Activated CD8-positive, alpha-beta memory T cell treated with anti-CD3 and anti-CD28 coated beads for 4 hours (primary cell): ENCODE measurements around the gene SLC38A2.

ENCODE experiments used
- DNase-seq, 2 donors: peaks; one replicate each; pipeline ENCODE4 v3.0.0-alpha.2; 2020; ENCODE audit warnings: low read depth in 2 of 2

SLC38A2 gene

DNA sequence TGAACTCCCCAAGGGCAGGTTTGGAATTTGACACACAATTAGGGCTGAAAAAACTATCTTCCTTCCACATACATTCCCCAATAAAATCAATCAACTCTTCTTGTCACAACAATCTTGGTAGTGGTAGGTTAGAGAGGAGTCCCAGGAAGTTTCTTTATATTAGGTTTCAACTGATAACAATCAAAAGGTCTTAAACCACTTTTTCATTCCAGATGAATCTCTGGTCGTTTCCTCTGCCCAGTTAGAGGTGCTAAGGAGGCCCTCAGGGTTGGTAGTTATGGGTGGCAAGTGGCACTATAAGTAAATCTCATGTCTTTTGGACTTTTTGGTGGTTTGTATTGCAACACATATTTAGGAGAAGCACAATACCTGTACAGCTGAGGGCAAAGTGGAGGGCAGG lies 1.7 kb upstream of the SLC38A2 start:
- DNase-seq: no peak

DNA sequence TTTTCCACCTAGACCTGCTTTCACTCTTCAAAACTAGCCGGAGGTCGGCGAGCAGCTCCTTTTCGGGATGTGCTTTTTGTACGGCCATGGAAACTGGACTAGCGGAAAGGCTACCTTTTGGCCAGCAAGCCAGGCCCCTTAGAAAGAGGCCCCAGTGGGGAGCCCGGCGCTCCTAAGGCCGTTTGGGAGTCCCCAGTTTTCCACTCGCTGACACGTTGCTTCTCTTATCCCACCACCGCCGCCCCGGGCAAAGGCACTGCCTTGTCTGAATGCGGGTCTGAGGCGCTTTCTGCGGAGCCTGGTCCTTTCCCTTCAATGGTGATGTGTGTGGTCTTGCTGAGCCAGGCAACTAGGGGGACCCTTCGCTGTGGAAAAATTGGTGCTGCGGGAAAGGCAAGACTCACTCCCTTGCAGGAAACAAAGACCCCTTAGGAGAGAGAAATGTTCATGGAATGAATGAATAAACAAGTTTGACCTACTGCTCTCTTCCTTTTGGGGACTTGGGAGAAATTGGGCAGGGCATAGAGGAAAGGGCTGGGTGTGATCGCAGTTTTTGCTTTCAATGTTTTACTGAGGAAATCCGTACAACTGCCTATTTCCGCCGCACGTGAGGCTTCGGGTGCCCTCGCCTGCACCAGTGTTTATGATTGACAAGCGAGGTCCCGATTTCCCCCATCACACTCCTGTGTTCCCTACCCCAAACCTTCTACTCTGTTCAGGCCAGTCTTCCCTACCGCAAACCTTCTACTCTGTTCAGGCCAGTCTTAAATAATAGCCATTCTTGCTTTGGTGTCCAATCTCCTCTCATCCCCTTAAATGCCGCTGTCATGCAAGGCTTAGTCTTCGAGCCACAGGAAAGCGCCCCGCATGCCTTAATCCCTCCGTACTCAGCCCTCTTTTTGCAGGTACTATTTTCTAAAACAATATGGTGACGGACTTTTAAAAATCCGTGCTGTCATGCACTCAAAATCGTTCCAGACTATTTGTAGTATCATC lies 1.0 kb upstream of the SLC38A2 start:
- DNase-seq: no peak

DNA sequence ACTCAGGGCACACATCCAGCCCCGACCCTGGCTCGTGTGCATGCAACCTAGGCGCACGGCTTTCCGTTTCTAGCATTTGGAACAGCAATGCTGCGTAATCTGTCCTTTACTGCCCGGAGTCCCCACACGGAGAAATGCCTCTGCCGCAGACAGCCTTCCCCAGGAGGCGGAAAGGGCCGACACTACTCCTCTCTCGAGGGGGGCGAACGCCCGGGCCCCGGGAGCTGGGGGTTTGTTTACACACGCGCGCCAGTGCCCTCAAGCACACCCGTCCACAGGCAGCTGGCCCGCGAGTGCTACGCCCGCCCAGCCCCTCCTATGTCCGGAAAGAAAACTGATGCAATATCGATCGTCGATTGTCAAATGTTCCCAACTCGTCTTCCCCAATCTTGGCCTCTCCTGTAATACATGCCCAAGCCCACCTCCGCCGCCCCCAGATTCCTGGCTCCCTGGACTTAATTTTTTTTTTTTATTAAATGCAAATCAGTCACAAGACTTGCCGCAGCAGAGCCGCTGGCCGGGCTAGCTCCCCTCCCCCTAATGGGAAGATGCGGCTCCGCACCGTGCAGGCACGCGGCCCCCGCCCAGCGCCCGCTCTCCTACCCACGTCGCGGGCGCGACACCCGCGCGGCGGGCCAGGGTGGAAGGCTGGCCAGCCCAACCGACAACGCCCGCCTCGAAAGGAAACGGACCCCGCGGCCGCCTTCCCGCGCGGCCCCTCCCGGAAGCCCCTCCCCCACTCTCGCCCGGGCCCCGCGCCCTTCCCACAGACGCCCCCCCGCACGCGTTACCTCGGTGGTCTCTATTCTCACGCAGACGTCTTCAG lies 642 bp downstream of the SLC38A2 start:
- peak; percentile 26 to 33 for DNase-seq

DNA sequence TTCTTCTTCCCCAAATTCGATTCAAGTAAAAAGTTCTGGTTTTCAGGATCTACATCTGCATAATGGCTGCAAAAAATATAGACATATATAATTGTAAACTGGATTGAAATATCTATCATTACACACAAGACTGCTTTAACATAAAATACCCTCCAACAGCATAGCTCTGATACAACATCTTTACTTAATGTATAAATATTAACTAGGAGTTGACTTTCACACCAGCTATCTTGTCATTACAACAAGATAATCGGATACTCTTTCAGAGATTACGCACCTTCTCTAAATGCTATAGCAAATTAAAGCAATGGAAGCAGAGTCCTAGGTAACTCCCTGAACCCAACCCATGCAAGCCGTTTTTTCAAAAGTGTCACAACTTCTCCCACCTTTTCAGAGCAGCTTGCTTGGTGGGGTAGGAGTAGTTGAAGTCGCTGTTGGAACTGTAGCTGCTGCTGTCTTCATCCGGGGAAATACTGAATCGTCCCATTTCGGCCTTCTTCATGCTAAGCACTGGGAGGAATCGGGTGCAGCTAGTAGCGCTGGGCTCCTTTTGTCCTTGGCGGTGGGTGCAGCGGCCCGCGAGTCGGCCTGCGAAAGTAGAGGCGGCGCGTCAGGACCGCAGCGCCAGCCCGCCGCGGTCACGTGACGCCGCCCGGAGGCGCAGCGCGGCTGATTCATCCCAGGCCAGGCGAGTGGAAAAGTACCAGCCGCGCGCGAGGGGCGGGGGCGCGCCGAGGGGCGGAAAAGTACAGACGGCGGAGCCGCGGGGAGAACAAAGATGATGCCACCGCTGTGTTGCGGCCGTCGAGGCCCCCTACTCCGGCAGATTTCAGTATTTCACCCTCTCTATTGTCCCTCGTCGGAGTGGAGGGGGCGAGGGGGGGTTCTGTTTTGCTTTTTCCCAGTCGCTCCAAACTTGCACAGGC lies 1.5 kb downstream of the SLC38A2 start:
- DNase-seq: peak; percentile 85 to 87

DNA sequence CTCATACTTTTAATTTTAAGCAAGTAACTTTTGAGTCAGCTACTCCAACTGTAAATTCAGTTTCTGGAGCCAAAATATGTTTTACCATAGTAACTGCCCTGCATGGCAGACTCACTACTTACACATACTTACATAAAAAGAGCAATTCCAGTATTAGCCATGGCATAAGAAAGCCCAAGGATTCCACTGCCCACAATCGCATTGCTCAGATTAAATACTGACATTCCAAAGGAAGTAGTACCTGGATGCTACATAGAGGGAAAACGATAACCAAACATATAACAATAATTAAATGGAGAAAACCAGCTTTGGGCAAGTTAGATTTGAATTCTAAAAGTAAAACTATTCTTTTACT lies 2.2 kb downstream of the SLC38A2 start:
- no peak for DNase-seq

DNA sequence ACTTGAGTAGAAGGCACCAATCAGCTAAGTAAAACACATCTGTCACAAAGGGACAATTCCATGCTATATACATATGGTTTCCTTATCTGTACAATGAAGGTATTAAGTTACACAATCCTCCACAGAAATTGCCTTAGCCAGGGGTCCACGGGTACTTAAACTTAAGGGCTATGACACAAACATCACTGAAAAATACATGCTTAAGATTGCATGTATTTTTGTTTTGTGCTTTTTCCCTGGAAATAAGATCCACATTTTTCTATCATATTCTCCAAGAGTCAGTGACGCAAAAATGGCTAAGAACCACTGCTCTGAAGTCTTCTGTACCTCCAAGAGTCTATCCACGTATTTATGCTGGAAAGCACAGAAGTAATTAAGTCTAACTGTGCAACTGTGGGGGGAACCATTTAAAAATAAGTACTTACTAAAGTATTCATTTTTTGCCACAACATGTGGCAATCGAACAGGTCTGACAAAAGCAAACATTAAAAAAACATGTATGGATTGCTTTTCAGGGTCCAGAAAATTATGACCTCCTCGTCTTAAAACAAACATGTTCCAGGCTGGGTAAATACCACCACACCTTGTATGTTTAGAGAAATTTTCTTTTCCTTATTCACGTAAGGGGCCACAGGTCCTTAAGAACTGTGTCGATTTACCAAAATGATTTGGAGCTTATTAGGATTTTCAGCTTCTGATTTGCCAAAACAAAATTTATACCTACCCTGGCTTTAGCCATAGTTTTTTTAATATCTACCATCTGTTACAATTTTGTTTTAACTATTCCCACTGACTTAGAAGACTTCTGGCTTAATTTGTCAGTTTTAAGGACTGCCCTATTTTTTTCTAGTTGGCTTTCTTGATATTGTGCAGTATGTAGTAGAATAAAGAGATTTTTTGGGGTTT lies 2.8 kb downstream of the SLC38A2 start:
- no peak for DNase-seq

DNA sequence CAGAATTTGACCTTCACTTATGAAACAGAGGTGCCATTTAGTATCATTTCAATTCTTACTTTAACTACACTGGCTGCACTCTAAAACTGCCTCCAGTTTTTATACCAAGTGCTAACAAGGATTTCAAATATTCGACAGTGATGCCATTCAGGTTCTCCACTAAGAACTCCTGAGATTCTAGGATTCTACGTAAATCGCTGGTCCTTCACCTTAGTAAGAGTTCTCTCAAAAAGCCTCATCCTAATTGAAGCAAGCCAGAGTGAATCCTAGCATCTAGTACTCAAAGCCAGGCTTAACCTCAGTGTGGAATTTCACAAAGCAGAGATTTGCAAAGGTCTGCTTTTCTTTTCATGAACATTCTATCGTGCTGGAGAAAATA lies 3.5 kb downstream of the SLC38A2 start:
- no peak for DNase-seq

DNA sequence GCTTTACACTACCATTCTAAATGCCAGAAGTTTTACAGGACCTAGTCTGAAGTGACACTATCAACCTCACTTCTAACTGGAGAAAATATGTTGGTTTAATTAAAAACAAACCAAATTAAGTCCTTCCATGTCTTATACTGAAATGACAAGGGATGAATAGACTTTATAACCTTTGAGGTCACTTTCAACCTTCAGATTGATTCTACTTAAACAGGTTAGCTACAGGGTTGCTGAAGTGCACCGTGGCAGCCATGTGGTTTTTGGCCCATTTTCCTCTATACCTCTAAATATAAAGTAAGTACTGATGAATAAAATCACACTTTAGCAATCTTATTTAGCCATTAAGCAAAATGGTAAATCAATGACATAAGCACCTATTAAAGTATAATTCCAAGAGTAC lies 3.9 kb downstream of the SLC38A2 start:
- no peak for DNase-seq

DNA sequence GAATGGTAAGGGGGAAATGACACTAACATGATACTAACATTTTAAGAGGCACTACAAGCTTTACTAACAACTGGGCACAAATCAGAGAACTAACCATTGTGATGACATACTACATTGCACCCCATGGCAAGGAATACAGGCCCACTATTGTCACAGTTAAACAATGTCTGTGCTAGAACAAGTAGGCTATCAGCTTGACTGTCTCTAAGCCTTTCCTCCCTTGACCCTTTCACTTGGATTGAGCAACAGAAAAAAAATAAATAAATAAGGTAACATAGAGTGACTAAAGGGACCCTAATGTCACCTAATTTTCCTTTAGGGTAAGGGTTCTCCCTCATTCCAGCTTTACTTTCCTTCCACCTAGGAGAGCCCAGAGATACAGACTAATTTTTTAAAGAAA lies 4.4 kb downstream of the SLC38A2 start:
- no peak for DNase-seq

DNA sequence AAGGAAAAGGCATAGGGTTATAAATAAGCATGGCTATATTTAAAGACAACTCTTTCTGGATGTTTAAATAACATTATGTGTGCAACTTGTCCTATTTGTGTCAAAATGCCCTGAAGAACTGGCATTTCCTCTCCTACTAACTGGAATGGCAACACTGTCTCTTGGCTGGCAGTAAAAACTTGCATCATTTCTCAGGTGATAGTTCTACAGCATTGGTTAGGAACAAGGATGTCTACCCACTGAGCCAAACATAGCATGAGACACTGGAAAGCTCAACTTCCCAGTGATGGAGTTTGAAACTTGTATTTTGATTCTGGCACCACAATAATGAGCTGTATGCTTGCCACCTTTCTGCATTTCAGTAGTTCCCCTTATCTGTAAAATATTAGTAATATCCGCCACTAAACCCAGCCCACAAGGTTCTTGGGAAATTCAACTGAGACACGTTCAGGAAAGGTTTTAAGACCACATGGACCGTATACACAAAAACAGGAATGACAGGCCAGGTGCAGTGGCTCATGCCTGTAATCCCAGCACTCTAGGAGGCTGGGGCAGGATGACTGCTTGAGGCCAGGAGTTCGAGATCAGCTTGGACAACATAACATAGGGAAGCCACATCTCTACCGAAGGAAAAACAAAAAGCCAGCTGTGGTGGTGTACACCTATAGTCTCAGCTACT lies 5.1 kb downstream of the SLC38A2 start:
- no peak for DNase-seq

DNA sequence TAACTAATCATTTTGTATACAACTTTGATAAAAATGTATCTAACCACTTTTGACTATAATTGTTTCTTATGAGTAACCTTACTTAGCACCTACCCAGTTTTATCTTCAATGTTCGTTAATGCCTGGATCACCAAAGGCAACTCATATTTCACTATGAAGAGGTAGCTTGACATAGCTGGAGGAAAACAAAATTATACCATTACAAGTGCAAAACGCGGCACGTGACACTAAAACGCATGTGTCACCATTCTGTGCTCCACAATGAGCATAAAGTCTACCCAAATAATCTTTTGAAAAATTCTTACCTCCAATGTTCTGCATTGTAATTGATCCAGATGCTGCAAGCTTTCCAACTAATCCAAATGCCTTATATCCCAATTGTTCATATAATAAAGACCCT lies 5.8 kb downstream of the SLC38A2 start:
- no peak for DNase-seq

DNA sequence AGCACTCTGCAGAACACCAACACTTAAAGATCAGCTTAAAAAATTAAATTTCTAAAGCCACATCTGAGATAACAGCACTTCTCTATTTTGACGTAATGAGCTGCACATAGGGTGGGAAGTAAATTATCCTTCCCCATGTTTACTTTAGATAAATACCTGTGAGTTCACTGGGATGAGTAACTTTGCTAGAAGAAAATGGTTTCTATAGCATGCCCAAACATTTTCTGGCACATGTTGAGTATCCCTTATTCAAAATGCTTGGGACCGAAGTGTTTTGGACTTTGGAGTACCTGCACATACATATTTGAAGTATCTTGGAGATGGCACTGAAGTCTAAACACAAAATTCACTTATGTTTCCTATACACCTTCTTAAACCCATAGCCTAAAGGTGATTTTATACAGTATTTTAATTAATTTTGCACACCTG lies 6.6 kb downstream of the SLC38A2 start:
- DNase-seq: no peak

DNA sequence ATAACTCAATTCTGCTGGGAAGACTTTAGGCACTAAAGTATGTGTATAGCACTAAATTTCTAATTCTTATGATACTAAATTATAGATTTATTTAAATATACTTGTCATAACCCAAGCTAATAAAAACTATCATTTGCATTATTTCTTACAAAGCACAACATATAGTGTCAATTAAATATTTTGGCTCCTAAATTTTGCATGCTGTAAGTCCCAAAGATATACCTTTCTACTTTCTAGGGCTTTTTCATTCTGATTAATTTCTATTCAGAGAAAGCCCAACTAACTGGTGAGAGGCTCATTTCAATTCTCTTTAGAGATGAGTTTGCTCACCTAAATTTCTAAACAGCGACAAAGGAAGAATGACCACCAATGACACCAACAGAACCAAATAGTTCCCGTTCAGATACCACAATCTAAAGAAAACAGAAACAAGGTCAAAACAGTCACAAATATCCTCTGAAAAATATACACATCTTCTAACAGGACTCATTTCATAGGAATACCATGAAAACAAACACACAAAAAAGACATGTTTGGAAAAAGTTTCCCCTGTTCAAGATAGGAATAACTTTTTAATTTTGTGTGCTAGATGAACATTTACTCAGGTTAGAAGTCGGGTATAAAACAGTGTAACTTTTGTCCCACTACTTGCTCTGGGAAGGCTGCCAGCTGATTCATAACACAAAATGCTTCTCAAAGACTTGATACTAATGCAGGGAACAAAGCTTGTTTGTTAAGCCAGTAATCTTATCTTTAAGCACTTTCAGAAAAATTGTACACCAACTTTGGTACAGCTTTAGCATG lies 7.6 kb downstream of the SLC38A2 start:
- no peak for DNase-seq

DNA sequence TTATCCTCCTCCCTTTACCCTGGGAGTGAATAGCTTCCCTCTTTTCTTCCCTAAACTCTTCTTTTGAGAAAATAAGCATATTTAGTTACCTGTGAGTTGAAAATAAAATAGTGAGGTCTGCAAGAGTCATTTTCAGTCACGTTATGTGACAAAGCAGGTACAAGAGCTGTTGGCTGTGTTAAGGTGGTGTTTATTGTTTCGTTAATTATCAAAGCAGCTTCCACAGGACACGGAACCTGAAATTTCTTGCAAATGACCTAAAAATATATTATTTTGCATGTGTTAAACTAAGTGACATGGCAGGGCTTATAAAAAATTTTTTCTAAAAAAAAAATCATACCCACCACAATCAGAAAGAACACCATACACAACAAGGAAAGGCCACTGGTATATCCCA lies 8.3 kb downstream of the SLC38A2 start:
- no peak for DNase-seq

DNA sequence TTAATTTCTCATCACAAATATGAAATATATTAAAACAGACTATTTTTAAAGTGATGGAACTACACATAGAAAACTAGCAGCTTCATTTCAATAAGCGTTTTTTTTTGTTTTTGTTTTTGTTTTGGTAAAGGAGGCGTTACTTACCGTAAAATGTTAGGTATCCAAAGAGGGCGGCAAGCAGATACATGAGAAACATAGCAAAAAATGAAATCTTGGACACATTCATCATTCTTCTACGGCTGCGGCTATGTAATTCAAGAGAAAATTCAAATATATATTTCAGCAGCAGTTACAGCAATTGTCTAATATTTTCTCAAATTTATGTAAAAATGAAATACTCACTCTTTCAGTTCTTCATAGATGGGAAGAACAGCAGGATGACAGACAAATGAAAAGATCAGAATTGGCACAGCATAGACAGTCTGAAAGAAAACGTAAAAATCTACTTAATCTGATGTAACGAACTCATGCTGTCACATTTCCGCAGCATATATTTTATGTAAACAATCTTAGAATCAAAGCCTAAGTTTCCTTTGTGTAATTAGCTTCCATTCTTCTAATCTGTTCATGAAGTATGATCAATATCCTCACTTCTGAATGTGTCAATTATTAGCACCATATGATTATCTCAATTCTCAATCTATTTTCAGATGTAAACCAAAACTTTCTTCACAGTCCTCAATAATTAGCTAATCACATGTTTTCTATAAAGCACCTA lies 8.8 kb downstream of the SLC38A2 start:
- no peak for DNase-seq

DNA sequence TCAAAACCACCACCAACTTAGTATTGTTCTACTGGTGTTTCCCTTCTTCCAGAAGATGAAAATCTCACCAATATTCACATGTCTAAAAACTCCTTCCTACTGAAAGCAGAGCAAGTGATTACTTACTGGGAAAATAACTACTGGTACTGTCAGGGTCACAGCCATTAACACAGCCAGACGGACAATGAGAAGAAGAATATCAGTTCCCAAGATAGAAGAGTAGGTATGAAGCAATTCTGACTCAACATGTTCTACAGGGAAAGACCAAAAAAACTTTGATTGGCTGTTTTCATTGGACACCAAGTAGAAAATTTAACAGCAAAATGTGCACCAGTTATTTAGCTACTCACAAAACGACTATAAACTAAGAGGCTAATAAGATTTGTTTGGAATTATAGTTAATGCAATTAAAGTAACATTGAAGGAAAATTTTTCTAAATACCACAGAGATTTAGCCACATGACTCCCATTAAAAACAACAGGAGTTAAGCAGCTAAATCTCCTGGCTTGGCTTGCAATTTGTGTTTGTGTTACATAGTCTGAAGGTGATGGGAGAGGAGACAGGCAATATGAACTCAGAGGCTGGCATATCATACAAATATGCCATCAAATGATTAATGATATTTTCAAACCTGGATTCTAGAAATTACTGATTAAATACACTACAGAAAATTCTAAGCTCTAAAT lies 9.5 kb downstream of the SLC38A2 start:
- no peak for DNase-seq

DNA sequence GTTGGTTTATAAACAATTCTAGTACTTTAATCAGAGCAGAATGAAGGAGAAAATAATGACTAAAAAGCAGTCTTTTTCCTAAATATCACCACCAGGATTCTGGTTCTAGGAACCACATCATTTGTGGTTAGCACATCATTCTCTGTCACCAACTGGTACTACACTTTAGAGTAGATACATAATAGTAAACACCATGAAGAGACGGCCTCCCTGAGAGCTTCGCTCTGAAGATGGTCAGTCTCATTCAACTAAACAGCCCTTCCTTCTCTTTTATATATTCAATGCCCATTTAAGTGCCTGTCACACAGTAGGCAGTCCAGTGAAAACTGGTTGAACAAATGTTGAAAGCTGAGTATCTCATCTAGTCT lies 10.9 kb downstream of the SLC38A2 start:
- DNase-seq: no peak
